ENCODE data around the gene LYSET. TPM values are rescaled to one million over a fixed set of nuclear protein-coding genes. Genes with fewer than 3 reads are reported as not detected.

Gene LYSET
- total and polyA plus RNA-seq, 2 donors (not counting 3 experiments of a cell fraction or from before 2014, with no cell fraction given), result 14.3 to 18.4 TPM

DNA sequence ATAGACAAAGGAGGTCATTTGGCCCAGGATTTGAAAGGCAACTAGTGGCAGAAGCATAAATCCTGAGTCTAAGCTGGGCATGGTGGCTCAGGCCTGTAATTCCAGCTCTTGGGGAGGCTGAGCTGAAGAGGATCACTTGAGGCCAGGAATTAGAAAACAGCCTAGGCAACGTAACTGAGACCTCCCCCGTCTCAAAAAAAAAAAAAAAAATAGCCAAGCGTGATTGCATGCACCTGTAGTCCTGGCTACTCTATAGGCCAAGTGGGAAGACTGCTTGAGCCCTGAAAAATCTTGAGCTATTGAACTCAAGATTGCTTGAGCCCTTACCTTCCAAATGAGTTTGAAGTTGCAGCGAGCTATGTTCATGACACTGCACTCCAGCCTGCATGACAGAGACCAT is 13.9 kb downstream of the LYSET start:
- Histone ChIP-seq H3K9me3 (replicated peaks; ENCODE audit: control insufficient read depth, insufficient read depth, low read length) (no peaks in the 10 kb centered on the region), H3K27ac (ENCODE audit: insufficient read depth, low read depth, low read length) (no peak overlapping the region), H3K36me3 (ENCODE audit: control insufficient read depth in 2 of 2, extremely low read depth in 1 of 2, insufficient read depth in 2 of 2, low read length in 2 of 2) (no peaks in the 10 kb centered on the region), H2AFZ (ENCODE audit: low read depth, low read length) (no peak overlapping the region), H3K4me3 (replicated peaks in 1 of 3; ENCODE audit: insufficient read depth in 1 of 3, low read depth in 1 of 3, low read length in 3 of 3) (no peak overlapping the region), H3K79me2 (ENCODE audit: control insufficient read depth, insufficient read depth, low read length) (no peaks in the 10 kb centered on the region), H3K4me2 (ENCODE audit: insufficient read depth, low read length) (no peak overlapping the region), H3K4me1 (ENCODE audit: control insufficient read depth, extremely low read depth, insufficient read depth, low read length) (no peaks in the 10 kb centered on the region), H3K9me1 (replicated peaks; ENCODE audit: control insufficient read depth, extremely low read depth, insufficient read depth, low read length) (no peaks in the 10 kb centered on the region), H4K20me1 (replicated peaks; ENCODE audit: control insufficient read depth, extremely low read depth, insufficient read depth, low read length) (no peaks in the 10 kb centered on the region), H3K27me3 (ENCODE audit: control insufficient read depth in 2 of 2, insufficient read depth in 2 of 2, low read length in 2 of 2) (no peaks in the 10 kb centered on the region), H3K9ac (replicated peaks; ENCODE audit: extremely low read depth, insufficient read depth, low read length) (no peak overlapping the region)
- intact Hi-C loops (cut with micrococcal nuclease) (no loop called here), dilution Hi-C loops (cut with MboI; ENCODE audit: extremely low pct_ligation_motif_present, low sequenced_read_pairs) (no loop called here)
- BruUV-seq (replicated peaks), result no TSS peak
- CTCF ChIA-PET, result interaction anchor here (3.5 kb wide), 1 partner anchor 8 kb away, joined by 16 read pairs; the partner anchor contains the start of genes GON7 and UBR7
- TF ChIP-seq POLR2A (IDR thresholded peaks at IDR 0.05; ENCODE audit: low read depth, low read length), result no peak
- TF ChIP-seq MYC (IDR thresholded peaks at IDR 0.05; ENCODE audit: low read depth, low read length), result no peak
- no peak for TF ChIP-seq FOS (IDR thresholded peaks at IDR 0.05; ENCODE audit: borderline replicate concordance, insufficient read depth, low read length)
- no peak for TF ChIP-seq EZH2 (IDR thresholded peaks at IDR 0.05; ENCODE audit: borderline replicate concordance, low read depth, low read length, severe bottlenecking)
- TF ChIP-seq POLR2AphosphoS5 (IDR thresholded peaks at IDR 0.05; ENCODE audit: insufficient read depth, low read depth, low read length), result no peak
- TF ChIP-seq, protein P1, sequence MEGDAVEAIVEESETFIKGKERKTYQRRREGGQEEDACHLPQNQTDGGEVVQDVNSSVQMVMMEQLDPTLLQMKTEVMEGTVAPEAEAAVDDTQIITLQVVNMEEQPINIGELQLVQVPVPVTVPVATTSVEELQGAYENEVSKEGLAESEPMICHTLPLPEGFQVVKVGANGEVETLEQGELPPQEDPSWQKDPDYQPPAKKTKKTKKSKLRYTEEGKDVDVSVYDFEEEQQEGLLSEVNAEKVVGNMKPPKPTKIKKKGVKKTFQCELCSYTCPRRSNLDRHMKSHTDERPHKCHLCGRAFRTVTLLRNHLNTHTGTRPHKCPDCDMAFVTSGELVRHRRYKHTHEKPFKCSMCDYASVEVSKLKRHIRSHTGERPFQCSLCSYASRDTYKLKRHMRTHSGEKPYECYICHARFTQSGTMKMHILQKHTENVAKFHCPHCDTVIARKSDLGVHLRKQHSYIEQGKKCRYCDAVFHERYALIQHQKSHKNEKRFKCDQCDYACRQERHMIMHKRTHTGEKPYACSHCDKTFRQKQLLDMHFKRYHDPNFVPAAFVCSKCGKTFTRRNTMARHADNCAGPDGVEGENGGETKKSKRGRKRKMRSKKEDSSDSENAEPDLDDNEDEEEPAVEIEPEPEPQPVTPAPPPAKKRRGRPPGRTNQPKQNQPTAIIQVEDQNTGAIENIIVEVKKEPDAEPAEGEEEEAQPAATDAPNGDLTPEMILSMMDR (IDR thresholded peaks at IDR 0.05; ENCODE audit: extremely low read depth in 1 of 2, insufficient read depth in 1 of 2, low read depth in 1 of 2, low read length in 2 of 2), result no peak
- TF ChIP-seq, protein P2, sequence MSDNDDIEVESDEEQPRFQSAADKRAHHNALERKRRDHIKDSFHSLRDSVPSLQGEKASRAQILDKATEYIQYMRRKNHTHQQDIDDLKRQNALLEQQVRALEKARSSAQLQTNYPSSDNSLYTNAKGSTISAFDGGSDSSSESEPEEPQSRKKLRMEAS (IDR thresholded peaks at IDR 0.05; ENCODE audit: insufficient read depth, insufficient read length), result no peak
- TF ChIP-seq GATA2 (IDR thresholded peaks at IDR 0.05; ENCODE audit: insufficient read depth, insufficient read length, low read depth, low read length), result no peak
- TF ChIP-seq JUN (IDR thresholded peaks at IDR 0.05; ENCODE audit: borderline replicate concordance, insufficient read depth, insufficient read length, low read depth), result no peak
- POLR2A ChIA-PET, result no interaction called here
- FAIRE-seq (no peak), DNase-seq (ENCODE audit: low read depth, low spot score) (no peak)
